Inflammatory macrophage (primary cell): Measurements from ENCODE around the gene PCDHGB1.
A peak's percentile ranks its signal among the peaks of the same experiment; 100 is the strongest.
"Not testable (repeated sequence)": the region's sequence is repeated elsewhere in the genome, so short reads cannot be mapped to it uniquely, and the experiment has no call there.

Experiments
- DNase-seq, 2 donors: peaks; one replicate each; pipeline ENCODE4 v3.0.0-alpha.2; 2020 to 2022

The PCDHGB1 gene

GRCh38 chr5:141346017-141346416, 3.9 kb upstream of the PCDHGB1 start:
- DNase-seq: not testable (repeated sequence)

GRCh38 chr5:141351591-141351990, 1.7 kb downstream of the PCDHGB1 start:
- DNase-seq: no peak

GRCh38 chr5:141354900-141355469, 5.1 kb downstream of the PCDHGB1 start, which contains the start of gene PCDHGA4:
TSS of gene PCDHGA4 (plus strand) at chr5:141355021. CDS start at chr5:141355108, 87 bp downstream.
- no peak for DNase-seq

GRCh38 chr5:141355641-141356040, 5.7 kb downstream of the PCDHGB1 start:
- DNase-seq: no peak

- no peak for DNase-seq
Observed at GRCh38 chr5:141356133-141356532, 6.2 kb downstream of the PCDHGB1 start.

- no peak for DNase-seq
Observed at GRCh38 chr5:141356950-141357349, 7.1 kb downstream of the PCDHGB1 start.

GRCh38 chr5:141359790-141360426, 10.0 kb downstream of the PCDHGB1 start, which contains the start of gene PCDHGB2:
TSS of gene PCDHGB2 (plus strand) at chr5:141359994. CDS start at chr5:141360136, 142 bp downstream.
- DNase-seq: peak in 1 of 2 donors; percentile 29

GRCh38 chr5:141360685-141361084, 10.8 kb downstream of the PCDHGB1 start:
- no peak for DNase-seq

- DNase-seq: no peak
Observed at GRCh38 chr5:141362719-141363118, 12.8 kb downstream of the PCDHGB1 start.

- DNase-seq: no peak
Observed at GRCh38 chr5:141363952-141364660, 14.2 kb downstream of the PCDHGB1 start, which contains the start of gene PCDHGA5. TSS of gene PCDHGA5 (plus strand) at chr5:141364162. CDS start at chr5:141364331, 169 bp downstream.

- no peak for DNase-seq
Observed at GRCh38 chr5:141366016-141366896, 16.4 kb downstream of the PCDHGB1 start.

- DNase-seq: peak in 1 of 2 donors; percentile 45
Observed at GRCh38 chr5:141369994-141370848, 20.3 kb downstream of the PCDHGB1 start, which contains the start of gene PCDHGB3. TSS of gene PCDHGB3 (plus strand) at chr5:141370242. CDS start at chr5:141370395, 153 bp downstream.

- DNase-seq: no peak
Observed at GRCh38 chr5:141371572-141372475, 21.9 kb downstream of the PCDHGB1 start.

- peak; percentile 9 to 16 for DNase-seq
Observed at GRCh38 chr5:141373673-141374317, 23.9 kb downstream of the PCDHGB1 start, which contains the start of gene PCDHGA6. TSS of gene PCDHGA6 (plus strand) at chr5:141373891. CDS start at chr5:141374084, 193 bp downstream.

GRCh38 chr5:141374627-141375026, 24.7 kb downstream of the PCDHGB1 start:
- DNase-seq: no peak

- not testable (repeated sequence) for DNase-seq
Observed at GRCh38 chr5:141375444-141376155, 25.7 kb downstream of the PCDHGB1 start.

GRCh38 chr5:141382469-141383294, 32.8 kb downstream of the PCDHGB1 start, which contains the start of gene PCDHGA7:
TSS of gene PCDHGA7 (plus strand) at chr5:141382742. CDS start at chr5:141382900, 158 bp downstream.
- no peak for DNase-seq

GRCh38 chr5:141383345-141383744, 33.4 kb downstream of the PCDHGB1 start:
- no peak for DNase-seq
